H1 (cell line): ENCODE measurements around the gene DYNC1H1. TPM values are rescaled to one million over a fixed set of nuclear protein-coding genes. Genes with fewer than 3 reads are reported as not detected.

Experiments
- CTCF ChIA-PET: fragments of 300-600 bp; sonication (Branson Sonifier 250); formaldehyde crosslinking; loops from one replicate; lab custom pipeline; 2021; ENCODE audit not compliant: partially characterized antibody; lab: Charles Lee
- POLR2A ChIA-PET: fragments of 300-600 bp; sonication (Branson Sonifier 250); formaldehyde crosslinking; loops from one replicate; lab custom pipeline; 2021; ENCODE audit warnings: inconsistent platforms; ENCODE audit not compliant: partially characterized antibody; lab: Charles Lee
- DNase-seq, 2 experiments: peaks; one replicate each; pipeline versions ENCODE4 v3.0.0 to v3.0.0-alpha.2; 2010 to 2022; ENCODE audit warnings: low spot score in 2 of 2, low read depth in 1 of 2, mixed read lengths in 1 of 2
- FAIRE-seq: peaks from 2 replicates; lab custom pipeline; 2011; peaks lifted over from hg19 to GRCh38; lab: Jason Lieb, UNC
- H2AFZ ChIP-seq: 2 replicates; pipeline ENCODE4 v1.8.1; 2012; ENCODE audit warnings: low read length, inconsistent platforms
- H2AK5ac ChIP-seq: 2 replicates; pipeline ENCODE4 v1.6.1; 2013; ENCODE audit warnings: low read depth, low read length
- H2BK120ac ChIP-seq: replicated peaks from 2 replicates; pipeline ENCODE3; 2013; ENCODE audit warnings: low read depth, low read length, inconsistent platforms
- H2BK12ac ChIP-seq: 2 replicates; pipeline ENCODE4 v1.6.1; 2013; ENCODE audit warnings: low read depth, low read length
- H2BK15ac ChIP-seq: 2 replicates; pipeline ENCODE4 v1.6.1; 2013; ENCODE audit warnings: low read length
- H2BK20ac ChIP-seq: 2 replicates; pipeline ENCODE4 v1.6.1; 2013; ENCODE audit warnings: low read length
- H2BK5ac ChIP-seq: 2 replicates; pipeline ENCODE4 v1.6.1; 2013; ENCODE audit warnings: low read depth, low read length
- H3K14ac ChIP-seq: 2 replicates; pipeline ENCODE4 v1.6.1; 2013; ENCODE audit warnings: inconsistent platforms; ENCODE audit not compliant: insufficient read length
- H3K18ac ChIP-seq: 2 replicates; pipeline ENCODE4 v1.6.1; 2013; ENCODE audit warnings: low read length; ENCODE audit errors: extremely low read depth
- H3K23ac ChIP-seq: 2 replicates; pipeline ENCODE4 v1.6.1; 2013; ENCODE audit warnings: inconsistent platforms; ENCODE audit not compliant: insufficient read length
- H3K23me2 ChIP-seq: 2 replicates; pipeline ENCODE4 v1.6.1; 2013; ENCODE audit warnings: low read depth, low read length
- H3K27ac ChIP-seq: 2 replicates; pipeline ENCODE4 v1.6.1; 2011; ENCODE audit warnings: low read depth, low read length, inconsistent platforms
- H3K27me3 ChIP-seq, 4 experiments: replicated peaks in 1 of 4; 1 replicate in 1 of 4; 2 replicates in 3 of 4; pipeline versions ENCODE4 v1.6.1 to v1.8.1; 2011 to 2013; ENCODE audit warnings: low read length in 3 of 4, mild to moderate bottlenecking in 3 of 4, inconsistent platforms in 2 of 4, mixed read lengths in 2 of 4, moderate library complexity in 1 of 4; ENCODE audit not compliant: control insufficient read depth in 3 of 4, insufficient read depth in 3 of 4; ENCODE audit errors: extremely low read depth in 1 of 4
- H3K36me3 ChIP-seq, 4 experiments: 2 replicates each; pipeline versions ENCODE4 v1.6.1 to v1.8.1; 2011 to 2013; ENCODE audit warnings: mild to moderate bottlenecking in 4 of 4, low read length in 3 of 4, moderate library complexity in 2 of 4, control low read depth in 1 of 4, inconsistent platforms in 1 of 4; ENCODE audit not compliant: insufficient read depth in 4 of 4, control insufficient read depth in 2 of 4
- H3K4ac ChIP-seq: replicated peaks from 2 replicates; pipeline ENCODE3; 2013; ENCODE audit warnings: low read length, low read depth, mixed read lengths, inconsistent platforms; ENCODE audit not compliant: insufficient read length
- H3K4me1 ChIP-seq, 4 experiments: replicated peaks in 1 of 4; 1 replicate in 1 of 4; 2 replicates in 3 of 4; pipeline versions ENCODE4 v1.6.1 to v1.8.1; 2011 to 2013; ENCODE audit warnings: low read length in 3 of 4, inconsistent platforms in 2 of 4, mixed read lengths in 1 of 4; ENCODE audit not compliant: insufficient read depth in 4 of 4, control insufficient read depth in 3 of 4
- H3K4me2 ChIP-seq, 2 experiments: 2 replicates each; pipeline versions ENCODE4 v1.6.1 to v1.8.1; 2011 to 2013; ENCODE audit warnings: low read depth in 2 of 2, low read length in 2 of 2, control low read depth in 1 of 2, inconsistent platforms in 1 of 2, mild to moderate bottlenecking in 1 of 2; ENCODE audit not compliant: insufficient read depth in 1 of 2
- H3K4me3 ChIP-seq, 4 experiments: fragments of 200-600, 300-600 bp in 1 of 4; sonication (generic), shearing (Covaris generic), sonication (Bioruptor Twin) in 1 of 4; 2 replicates each; pipeline versions ENCODE4 v1.5.1 to v1.8.1; 2011 to 2016; ENCODE audit warnings: low read length in 4 of 4, low read depth in 3 of 4, control low read depth in 2 of 4, inconsistent platforms in 2 of 4, mild to moderate bottlenecking in 2 of 4, mixed read lengths in 1 of 4, moderate library complexity in 1 of 4; ENCODE audit not compliant: insufficient read depth in 2 of 4; ENCODE audit errors: extremely low read depth in 1 of 4
- H3K56ac ChIP-seq: replicated peaks from 2 replicates; pipeline ENCODE3; 2013; ENCODE audit warnings: low read depth, mild to moderate bottlenecking, mixed read lengths, low read length, inconsistent platforms; ENCODE audit not compliant: insufficient read length
- H3K79me1 ChIP-seq: 2 replicates; pipeline ENCODE4 v1.6.1; 2013; ENCODE audit warnings: low read depth, low read length, control low read depth
- H3K79me2 ChIP-seq, 2 experiments: 2 replicates each; pipeline versions ENCODE4 v1.6.1 to v1.8.1; 2012 to 2013; ENCODE audit warnings: low read length in 2 of 2, mild to moderate bottlenecking in 2 of 2, inconsistent platforms in 1 of 2; ENCODE audit not compliant: insufficient read depth in 2 of 2, control insufficient read depth in 1 of 2
- H3K9ac ChIP-seq, 4 experiments: replicated peaks in 1 of 4; 1 replicate in 1 of 4; 2 replicates in 3 of 4; pipeline versions ENCODE4 v1.6.1 to v1.8.1; 2011 to 2013; ENCODE audit warnings: low read depth in 3 of 4, low read length in 3 of 4, control low read depth in 2 of 4, mild to moderate bottlenecking in 2 of 4, moderate library complexity in 2 of 4, inconsistent platforms in 1 of 4; ENCODE audit errors: extremely low read depth in 1 of 4
- H3K9me3 ChIP-seq, 2 experiments: 2 replicates each; pipeline versions ENCODE4 v1.6.1 to v1.8.1; 2012 to 2013; ENCODE audit warnings: mild to moderate bottlenecking in 2 of 2, moderate library complexity in 2 of 2, control low read depth in 1 of 2, inconsistent platforms in 1 of 2, low read depth in 1 of 2, low read length in 1 of 2, mixed read lengths in 1 of 2; ENCODE audit not compliant: insufficient read depth in 2 of 2
- H4K20me1 ChIP-seq, 2 experiments: replicated peaks in 1 of 2; 2 replicates each; pipeline versions ENCODE3 to v1.8.1; 2011 to 2013; ENCODE audit warnings: inconsistent platforms in 2 of 2, low read length in 2 of 2, mild to moderate bottlenecking in 1 of 2; ENCODE audit not compliant: insufficient read depth in 2 of 2, control insufficient read depth in 1 of 2
- H4K5ac ChIP-seq: 2 replicates; pipeline ENCODE4 v1.6.1; 2013; ENCODE audit warnings: low read length, low read depth, mixed read lengths, inconsistent platforms; ENCODE audit not compliant: insufficient read length
- H4K8ac ChIP-seq: 2 replicates; pipeline ENCODE4 v1.8.0; 2013; ENCODE audit warnings: mild to moderate bottlenecking, moderate library complexity, low read length, inconsistent platforms; ENCODE audit not compliant: insufficient read depth; ENCODE audit errors: extremely low read depth
- H4K91ac ChIP-seq: replicated peaks from 2 replicates; pipeline ENCODE3; 2013; ENCODE audit warnings: low read length, mixed read lengths, inconsistent platforms; ENCODE audit not compliant: insufficient read length
- EP300 ChIP-seq, 2 experiments: IDR thresholded peaks; 1 replicate in 1 of 2; 2 replicates in 1 of 2; pipeline ENCODE4 v1.6.1; 2011 to 2012; ENCODE audit warnings: low read depth in 2 of 2, low read length in 2 of 2, mild to moderate bottlenecking in 2 of 2, borderline replicate concordance in 1 of 2, inconsistent platforms in 1 of 2, moderate library complexity in 1 of 2
- GTF2F1 ChIP-seq: IDR thresholded peaks from 2 replicates; pipeline ENCODE4 v1.6.1; 2012; ENCODE audit warnings: low read depth, low read length, improper control_type of control experiment, borderline replicate concordance
- JUND ChIP-seq: IDR thresholded peaks from 2 replicates; pipeline ENCODE4 v1.6.1; 2011; ENCODE audit warnings: mild to moderate bottlenecking, improper control_type of control experiment, low read length
- NRF1 ChIP-seq: IDR thresholded peaks from 2 replicates; pipeline ENCODE4 v1.6.1; 2011; ENCODE audit warnings: mild to moderate bottlenecking, low read depth, low read length, improper control_type of control experiment
- POLR2A ChIP-seq, 2 experiments: IDR thresholded peaks; 1 replicate in 1 of 2; 2 replicates in 1 of 2; pipeline ENCODE4 v1.6.1; 2011; ENCODE audit warnings: low read depth in 2 of 2, low read length in 2 of 2, mild to moderate bottlenecking in 2 of 2; ENCODE audit errors: control extremely low read depth in 1 of 2
- POU5F1 ChIP-seq: IDR thresholded peaks from 2 replicates; pipeline ENCODE4 v1.6.1; 2011; ENCODE audit warnings: low read depth, mild to moderate bottlenecking, low read length, moderate library complexity
- YY1 ChIP-seq: IDR thresholded peaks from 2 replicates; pipeline ENCODE4 v1.6.1; 2011; ENCODE audit warnings: low read depth, mild to moderate bottlenecking, low read length
- WGBS, 2 experiments: shearing (Covaris generic) in 1 of 2; methylation state at CpG; one replicate each; pipeline versions ENCODE4 v1.1.6 to v1.1.7; 2013 to 2015; ENCODE audit warnings: low lambda C conversion rate in 2 of 2, mixed read lengths in 2 of 2, inconsistent platforms in 1 of 2, low coverage in 1 of 2, missing lambda C conversion rate in 1 of 2; ENCODE audit not compliant: insufficient replicate concordance in 2 of 2, insufficient coverage in 1 of 2, insufficient read length in 1 of 2; ENCODE audit errors: extremely low coverage in 1 of 2, missing lambda C conversion rate in 1 of 2; 5-methylcytosine and 5-hydroxymethylcytosine counted together
- polyA plus RNA-seq, 7 experiments: library from polyadenylated mRNA; depleted of rRNA in 3 of 7; stranded (reverse) in 5 of 7; unstranded in 2 of 7; fragments of >200 nt in 5 of 7; fragments of 200-250 nt in 2 of 7; gene quantifications; 1 replicate in 5 of 7; 2 replicates in 1 of 7; 4 replicates in 1 of 7; pipeline versions ENCODE4 v1.2.1 to v1.2.3, GENCODE V29; 2011 to 2013; ENCODE audit warnings: missing spikeins in 2 of 7, mixed read lengths in 2 of 7
- total RNA-seq: library from RNA; stranded (reverse); fragmentation: NEBNext Ultra II Directional; extraction: Animal tissue kit (Norgen Biotek cat#: 25700); gene quantifications from 2 replicates; pipeline ENCODE4 v1.2.1, GENCODE V29; 2021
- TF ChIP-seq, protein P1 (sequence below): IDR thresholded peaks from 2 replicates; pipeline ENCODE4 v1.6.1; 2012; ENCODE audit warnings: low read length, inconsistent platforms
- TF ChIP-seq, protein P2 (sequence below): IDR thresholded peaks from 2 replicates; pipeline ENCODE4 v1.6.1; 2012; ENCODE audit warnings: inconsistent platforms

The DYNC1H1 gene
- total and polyA plus RNA-seq, 2 of the 8 experiments (the other 6 are each of a cell fraction or from before 2014, with no cell fraction given): 238 to 387 TPM

DNA sequence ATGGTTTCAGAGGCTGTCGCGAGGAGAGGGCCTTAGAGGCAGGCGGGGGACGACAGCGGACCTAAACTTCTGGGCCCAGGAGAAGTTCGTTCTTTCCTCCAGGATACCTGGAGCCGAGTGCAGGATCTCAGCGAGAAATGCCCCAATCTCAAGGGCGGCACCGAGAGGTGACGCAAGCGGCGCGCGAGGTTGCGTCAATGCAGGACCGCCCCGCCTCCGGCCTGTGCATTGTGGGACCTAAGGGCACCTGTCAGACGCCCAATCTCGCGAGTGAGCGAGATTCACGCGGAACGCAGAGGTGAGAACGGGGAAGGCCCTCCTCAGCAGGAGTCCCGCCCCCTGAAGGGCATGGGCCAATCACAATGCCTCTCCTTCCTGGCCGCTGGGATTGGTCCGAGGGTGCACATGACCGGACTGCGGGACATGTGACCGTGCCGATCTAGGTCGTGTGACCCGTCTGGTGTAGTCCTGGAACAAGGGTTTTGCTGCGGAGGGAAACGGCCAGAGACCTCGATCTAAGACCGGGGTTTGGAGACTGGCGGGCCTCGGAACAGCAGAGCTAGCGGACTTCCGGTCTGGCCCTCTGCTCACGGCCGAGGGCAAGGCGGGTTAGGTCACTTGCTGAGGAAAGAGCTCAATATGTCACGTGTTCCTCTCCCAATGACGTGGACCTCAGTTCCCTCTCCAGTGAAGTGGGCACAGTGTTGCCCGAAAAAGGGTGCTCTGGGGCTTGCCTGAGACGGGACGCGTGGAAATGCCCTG is 16.3 kb upstream of the DYNC1H1 start:
- ChIA-PET CTCF (interaction anchor here (0.8 to 3.8 kb wide), 4 partner anchors 13 to 177 kb away, joined by 3 to 23 read pairs (median 6); no protein-coding TSS in a partner anchor), POLR2A (interaction anchor here (0.6 to 3.3 kb wide), 18 partner anchors 9 to 1546 kb away, joined by 3 to 21 read pairs (median 4); partner anchors contain the start of gene DYNC1H1)
- Histone ChIP-seq H2AK5ac (peak overlapping the region; percentile 40; the same call in 1 of the 2 replicates), H2AFZ (peak overlapping the region; percentile 97), H3K23ac (no peak overlapping the region), H2BK12ac (peak overlapping the region; percentile 85), H3K4ac (peak overlapping the region; percentile 71), H3K79me1 (peaks cover 4% of the 10 kb centered on the region; the same call in 1 of the 2 replicates), H4K5ac (peak overlapping the region; percentile 90), H3K23me2 (peaks cover 13% of the 10 kb centered on the region), H2BK20ac (no peak overlapping the region), H3K4me3 (peak overlapping the region; percentile 72 to 96 (median 90)), H2BK120ac (peak overlapping the region; percentile 56), H3K18ac (peak overlapping the region; percentile 76), H3K56ac (peak overlapping the region; percentile 78), H3K79me2 (peaks cover 0 to 6% of the 10 kb centered on the region in 2 experiments; a peak in 1 of 4 replicates), H3K9me3 (no peaks in the 10 kb centered on the region), H3K4me2 (peak overlapping the region; percentile 68 to 100), H4K91ac (peak overlapping the region; percentile 76), H3K36me3 (no peaks in the 10 kb centered on the region), H3K14ac (peak overlapping the region; percentile 53), H3K27me3 (peaks cover 18 to 29% (median 27%) of the 10 kb centered on the region in 4 experiments), H4K8ac (peak overlapping the region; percentile 97), H2BK5ac (peak overlapping the region; percentile 95), H3K9ac (peak overlapping the region; percentile 66 to 97 (median 93)), H2BK15ac (0 out of 2 replicates have a peak overlapping the region, but pooled peaks have one; percentile 31), H3K4me1 (peaks cover 0 to 12% (median 5%) of the 10 kb centered on the region in 4 experiments; a peak in 5 of 7 replicates), H3K27ac (peak overlapping the region; percentile 84), H4K20me1 (no peaks in the 10 kb centered on the region)
- DNase-seq (peak; percentile 99 to 100), FAIRE-seq (peak; percentile 87)
- 2% methylated on average over 50 of the region's 53 CpGs; no CpG with 5 or more reads in 1 of the 2 experiments for WGBS, 2 experiments
- TF ChIP-seq, protein P1, sequence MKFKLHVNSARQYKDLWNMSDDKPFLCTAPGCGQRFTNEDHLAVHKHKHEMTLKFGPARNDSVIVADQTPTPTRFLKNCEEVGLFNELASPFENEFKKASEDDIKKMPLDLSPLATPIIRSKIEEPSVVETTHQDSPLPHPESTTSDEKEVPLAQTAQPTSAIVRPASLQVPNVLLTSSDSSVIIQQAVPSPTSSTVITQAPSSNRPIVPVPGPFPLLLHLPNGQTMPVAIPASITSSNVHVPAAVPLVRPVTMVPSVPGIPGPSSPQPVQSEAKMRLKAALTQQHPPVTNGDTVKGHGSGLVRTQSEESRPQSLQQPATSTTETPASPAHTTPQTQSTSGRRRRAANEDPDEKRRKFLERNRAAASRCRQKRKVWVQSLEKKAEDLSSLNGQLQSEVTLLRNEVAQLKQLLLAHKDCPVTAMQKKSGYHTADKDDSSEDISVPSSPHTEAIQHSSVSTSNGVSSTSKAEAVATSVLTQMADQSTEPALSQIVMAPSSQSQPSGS: peak; percentile 98
- TF ChIP-seq EP300 (IDR thresholded peaks at IDR 0.05; ENCODE audit: borderline replicate concordance in 1 of 2, low read depth in 2 of 2, low read length in 2 of 2) (peak in 1 of 2 experiments; percentile 66; a peak in 1 of 3 replicates), POU5F1 (no peak), GTF2F1 (peak; percentile 88; the same call in 1 of the 2 replicates), NRF1 (no peak), JUND (peak; percentile 86), YY1 (peak; percentile 15; the same call in 1 of the 2 replicates), POLR2A (IDR thresholded peaks at IDR 0.05; ENCODE audit: control extremely low read depth in 1 of 2, low read depth in 2 of 2, low read length in 2 of 2) (peak; percentile 64 to 93)
- TF ChIP-seq, protein P2, sequence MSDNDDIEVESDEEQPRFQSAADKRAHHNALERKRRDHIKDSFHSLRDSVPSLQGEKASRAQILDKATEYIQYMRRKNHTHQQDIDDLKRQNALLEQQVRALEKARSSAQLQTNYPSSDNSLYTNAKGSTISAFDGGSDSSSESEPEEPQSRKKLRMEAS: peak; percentile 72
